Right ventricle myocardium inferior (tissue), 1 donor: ENCODE results near the gene ACOXL. TPM values are rescaled to one million over a fixed set of nuclear protein-coding genes. Genes with fewer than 3 reads are reported as not detected.
A peak's percentile ranks its signal among the peaks of the same experiment; 100 is the strongest.

Experiments used
- ATAC-seq: fragments of 200-7000 bp; cut with Tn5 transposase; one replicate; pipeline ENCODE4 v1.9.1; 2020; ENCODE audit warnings: mild to moderate bottlenecking, moderate library complexity
- DNase-seq: peaks from one replicate; pipeline ENCODE4 v3.0.0; 2021; ENCODE audit errors: missing footprints
- intact Hi-C: fragments of 100-400 bp; cut with DNase I; formaldehyde crosslinking; loops from one replicate; pipeline ENCODE4 v1.11.0; 2022
- total RNA-seq: library from RNA; stranded (reverse); fragmentation: NEBNext Ultra II Directional; extraction: Animal tissue kit (Norgen Biotek cat#: 25700); gene quantifications from one replicate; pipeline ENCODE4 v1.2.1, GENCODE V29; 2021
- donor health status: DM: no; HTN: yes; CAD: no; lungs with severe emphysema.

The ACOXL gene
- total RNA-seq, 1 donor from 2014 or later: not detected

DNA sequence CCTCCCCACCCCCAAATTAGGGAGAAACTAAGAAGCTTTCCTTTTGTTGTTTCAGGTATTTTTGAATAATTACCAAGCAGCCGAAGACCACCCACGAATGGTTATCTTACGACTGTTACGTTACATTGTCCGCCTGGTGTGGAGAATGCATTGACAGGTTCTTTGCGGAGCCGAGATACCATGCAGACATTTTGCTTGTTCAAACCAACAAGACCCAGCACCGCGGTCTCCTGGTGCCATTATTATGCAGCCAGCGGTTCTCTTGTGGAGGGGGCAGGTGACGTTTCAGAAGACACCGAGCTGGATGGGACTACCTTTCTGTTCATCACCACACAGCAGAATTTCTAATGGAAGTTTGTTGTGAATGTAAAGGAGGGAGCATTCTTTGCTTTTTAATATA is 431.7 kb downstream of the ACOXL start:
- ATAC-seq (no peak), DNase-seq (no peak)
- intact Hi-C loops: no loop called here

DNA sequence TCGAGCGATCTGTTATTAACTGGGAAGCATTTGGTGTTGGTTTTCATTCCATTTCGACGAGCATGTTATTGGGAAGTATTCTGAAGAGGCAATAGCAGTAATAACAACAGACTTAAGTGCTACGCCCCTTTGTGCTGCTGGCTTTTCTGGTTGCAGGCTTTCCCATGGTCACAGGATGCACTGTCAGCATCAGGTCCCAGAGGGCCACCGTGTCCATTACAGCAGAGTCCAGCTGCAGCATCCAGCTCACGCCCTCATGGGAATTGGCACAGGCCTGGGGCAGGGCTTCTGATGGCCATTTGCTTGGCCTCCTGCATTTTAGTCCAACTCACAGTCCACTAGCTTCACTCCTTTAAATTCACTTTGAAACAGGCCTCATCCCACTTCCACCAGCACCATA is 432.7 kb downstream of the ACOXL start:
- DNase-seq (peak; percentile 80), ATAC-seq (peak; percentile 52)
- intact Hi-C loops: no loop called here

DNA sequence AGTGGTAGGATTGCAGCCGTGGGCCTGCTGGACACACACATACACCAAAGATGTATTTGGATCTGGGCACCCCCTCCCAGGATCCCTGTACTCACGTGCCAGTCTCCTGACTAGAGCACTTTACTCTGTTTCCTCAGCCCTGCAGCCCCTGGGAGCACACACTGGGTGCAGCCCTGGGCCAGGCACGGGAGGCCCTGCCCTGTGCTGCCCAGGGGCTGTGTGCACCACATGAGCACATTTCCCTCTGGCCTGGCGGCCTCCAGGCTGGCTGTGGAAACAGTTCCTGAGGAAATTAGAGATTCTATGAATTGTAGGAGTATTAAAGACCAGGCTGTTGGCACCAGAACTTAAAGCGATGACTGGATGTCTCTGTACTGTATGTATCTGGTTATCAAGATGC is 433.7 kb downstream of the ACOXL start:
- ATAC-seq (no peak), DNase-seq (no peak)
- intact Hi-C loops: no loop called here

DNA sequence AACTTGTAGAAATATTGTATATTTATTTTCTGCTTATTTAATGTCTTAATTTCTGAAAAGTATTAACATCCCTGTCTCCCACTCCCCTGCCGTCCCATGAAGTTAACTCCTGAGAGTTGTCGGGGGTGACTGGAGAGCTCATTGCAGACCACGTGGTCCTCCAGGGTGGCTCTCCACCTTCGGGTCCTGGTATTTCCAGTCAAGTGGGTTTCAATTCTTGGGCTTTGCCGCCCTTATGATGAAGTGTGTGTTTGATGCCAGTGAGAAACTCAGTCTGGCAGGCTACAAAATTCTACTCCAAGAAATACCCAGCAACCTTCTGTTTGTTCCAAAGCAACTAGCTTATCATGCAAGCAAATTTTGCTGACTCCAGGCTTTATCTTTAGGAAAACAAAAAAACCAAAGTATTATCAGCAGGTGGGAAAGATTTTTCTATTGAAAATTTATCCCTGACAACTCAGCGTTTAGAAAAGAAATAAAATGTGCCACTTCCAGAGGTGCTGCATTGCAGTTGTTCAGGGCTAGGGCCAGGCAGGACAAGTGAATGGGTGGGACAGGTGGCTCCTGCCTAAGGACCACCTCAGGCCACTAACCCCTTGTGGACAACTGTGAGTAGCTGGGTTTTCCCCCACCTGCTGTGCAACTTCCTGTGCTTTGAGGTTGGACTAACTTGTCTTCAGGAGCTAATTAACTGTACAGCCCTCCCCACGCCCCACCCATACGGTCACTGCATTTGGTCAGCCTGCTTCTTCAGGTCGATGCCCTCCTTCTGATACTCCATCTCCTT is 434.9 kb downstream of the ACOXL start:
- ATAC-seq: no peak
- no peak for DNase-seq
- intact Hi-C loops: no loop called here

DNA sequence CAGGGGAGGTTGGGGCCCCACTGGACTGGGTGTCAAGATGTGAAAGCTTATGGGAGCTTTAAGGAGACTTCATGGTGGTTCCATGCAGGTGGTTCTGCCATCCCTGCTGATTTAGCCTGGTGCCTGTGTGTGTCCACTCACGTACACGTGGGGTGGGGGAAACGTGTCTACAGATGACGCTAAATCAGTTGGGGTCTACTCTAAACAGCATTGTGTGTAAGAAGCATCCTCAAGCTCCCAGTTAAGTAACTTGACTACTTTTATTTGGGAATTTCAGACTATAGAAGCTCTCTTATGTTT is 435.4 kb downstream of the ACOXL start:
- ATAC-seq: no peak
- intact Hi-C loops: no loop called here
- no peak for DNase-seq

Other genes with a start within 250 kb of the ACOXL start
- gene RGPD6, start 155.4 kb upstream of the ACOXL start, total RNA-seq: 5.0 TPM
- gene BUB1, start 54.5 kb upstream of the ACOXL start, total RNA-seq: 0.87 TPM